Esophagus muscularis mucosa (tissue), 4 donors: Measurements from ENCODE around the gene C2CD4C.
"Not testable (repeated sequence)": the region's sequence is repeated elsewhere in the genome, so short reads cannot be mapped to it uniquely, and the experiment has no call there.

Experiments used
- EP300 ChIP-seq: sonication (generic); formaldehyde crosslinking; IDR thresholded peaks from one replicate; pipeline ENCODE4 v1.6.1; 2017; ENCODE audit warnings: antibody characterized with exemption
- POLR2AphosphoS5 ChIP-seq, 2 donors: sonication (generic); formaldehyde crosslinking; IDR thresholded peaks; one replicate each; pipeline ENCODE4 v1.6.1; 2017; ENCODE audit warnings: antibody characterized with exemption in 2 of 2
- TF ChIP-seq, protein P1 (sequence below), 3 experiments: fragments of 200-600 bp in 2 of 3; fragments of 450-650 bp in 1 of 3; sonication (generic) in 2 of 3; IDR thresholded peaks; one replicate each; pipeline ENCODE4 v1.5.1; 2017 to 2019; ENCODE audit warnings: antibody characterized with exemption in 3 of 3, mild to moderate bottlenecking in 2 of 3, moderate library complexity in 1 of 3

DNA sequence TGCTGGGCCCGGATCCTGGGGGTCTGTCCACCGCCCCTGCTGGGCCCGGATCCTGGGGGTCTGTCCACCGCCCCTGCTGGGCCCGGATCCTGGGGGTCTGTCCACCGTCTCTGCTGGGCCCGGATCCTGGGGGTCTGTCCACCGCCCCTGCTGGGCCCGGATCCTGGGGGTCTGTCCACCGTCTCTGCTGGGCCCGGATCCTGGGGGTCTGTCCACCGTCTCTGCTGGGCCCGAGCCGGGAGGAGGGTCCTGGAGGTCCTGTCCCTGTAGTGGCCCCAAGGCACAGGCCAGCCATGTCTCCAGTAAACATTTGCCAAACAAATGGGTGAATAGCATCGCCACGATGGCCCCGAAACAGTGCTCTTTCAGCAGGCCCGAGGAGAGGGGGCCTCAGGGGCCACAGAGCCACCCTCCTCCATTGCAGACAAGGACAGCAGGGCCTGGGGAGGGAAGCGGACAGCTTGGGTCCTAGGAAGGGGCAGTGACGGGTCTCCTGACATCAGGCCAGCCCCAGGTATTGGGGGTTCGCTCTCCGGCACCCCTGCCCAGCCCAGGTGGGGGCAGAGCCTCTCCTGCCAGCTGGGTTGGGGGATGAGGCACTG lies 2.3 kb upstream of the C2CD4C start:
- TF ChIP-seq, protein P1, sequence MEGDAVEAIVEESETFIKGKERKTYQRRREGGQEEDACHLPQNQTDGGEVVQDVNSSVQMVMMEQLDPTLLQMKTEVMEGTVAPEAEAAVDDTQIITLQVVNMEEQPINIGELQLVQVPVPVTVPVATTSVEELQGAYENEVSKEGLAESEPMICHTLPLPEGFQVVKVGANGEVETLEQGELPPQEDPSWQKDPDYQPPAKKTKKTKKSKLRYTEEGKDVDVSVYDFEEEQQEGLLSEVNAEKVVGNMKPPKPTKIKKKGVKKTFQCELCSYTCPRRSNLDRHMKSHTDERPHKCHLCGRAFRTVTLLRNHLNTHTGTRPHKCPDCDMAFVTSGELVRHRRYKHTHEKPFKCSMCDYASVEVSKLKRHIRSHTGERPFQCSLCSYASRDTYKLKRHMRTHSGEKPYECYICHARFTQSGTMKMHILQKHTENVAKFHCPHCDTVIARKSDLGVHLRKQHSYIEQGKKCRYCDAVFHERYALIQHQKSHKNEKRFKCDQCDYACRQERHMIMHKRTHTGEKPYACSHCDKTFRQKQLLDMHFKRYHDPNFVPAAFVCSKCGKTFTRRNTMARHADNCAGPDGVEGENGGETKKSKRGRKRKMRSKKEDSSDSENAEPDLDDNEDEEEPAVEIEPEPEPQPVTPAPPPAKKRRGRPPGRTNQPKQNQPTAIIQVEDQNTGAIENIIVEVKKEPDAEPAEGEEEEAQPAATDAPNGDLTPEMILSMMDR (IDR thresholded peaks at IDR 0.05), result not testable (repeated sequence)
- TF ChIP-seq POLR2AphosphoS5 (IDR thresholded peaks at IDR 0.05); EP300: not testable (repeated sequence)
